ENCODE results near the gene CUBN.

CUBN gene

GRCh38 chr10:17041626-17042520 lies 87.7 kb downstream of the CUBN start:
- no peak for DNase-seq (ENCODE audit: low read depth in 3 of 3)

GRCh38 chr10:17038627-17039026 lies 91.0 kb downstream of the CUBN start:
- DNase-seq (ENCODE audit: low read depth in 3 of 3): no peak

GRCh38 chr10:17037910-17038309 lies 91.7 kb downstream of the CUBN start:
- no peak for DNase-seq (ENCODE audit: low read depth in 3 of 3)

GRCh38 chr10:17035446-17035845 lies 94.2 kb downstream of the CUBN start:
- DNase-seq (ENCODE audit: low read depth in 3 of 3): no peak

- no peak for DNase-seq (ENCODE audit: low read depth in 3 of 3)
Observed at GRCh38 chr10:17033529-17034260, 95.9 kb downstream of the CUBN start.

- no peak for DNase-seq (ENCODE audit: low read depth in 3 of 3)
Observed at GRCh38 chr10:17031637-17032635, 97.7 kb downstream of the CUBN start.

GRCh38 chr10:17029581-17030271 lies 99.9 kb downstream of the CUBN start:
- DNase-seq (ENCODE audit: low read depth in 3 of 3): peak; percentile 70 to 75 (median 70)

- DNase-seq (ENCODE audit: low read depth in 3 of 3): no peak
Observed at GRCh38 chr10:17029239-17029580, 100.4 kb downstream of the CUBN start.

- no peak for DNase-seq (ENCODE audit: low read depth in 3 of 3)
Observed at GRCh38 chr10:17028798-17029197, 100.8 kb downstream of the CUBN start.

GRCh38 chr10:17026686-17027485 lies 102.7 kb downstream of the CUBN start:
- peak; percentile 47 to 67 (median 50) for DNase-seq (ENCODE audit: low read depth in 3 of 3)

- peak; percentile 64 to 76 (median 66) for DNase-seq (ENCODE audit: low read depth in 3 of 3)
Observed at GRCh38 chr10:17025444-17026295, 103.9 kb downstream of the CUBN start.

GRCh38 chr10:17024461-17024860 lies 105.2 kb downstream of the CUBN start:
- no peak for DNase-seq (ENCODE audit: low read depth in 3 of 3)

- DNase-seq (ENCODE audit: low read depth in 3 of 3): peak; percentile 53 to 69 (median 63)
Observed at GRCh38 chr10:17023386-17024298, 106.0 kb downstream of the CUBN start.

- DNase-seq (ENCODE audit: low read depth in 3 of 3): no peak
Observed at GRCh38 chr10:17022896-17023295, 106.7 kb downstream of the CUBN start.

- no peak for DNase-seq (ENCODE audit: low read depth in 3 of 3)
Observed at GRCh38 chr10:17022466-17022825, 107.2 kb downstream of the CUBN start.

GRCh38 chr10:17021656-17022465 lies 107.8 kb downstream of the CUBN start:
- DNase-seq (ENCODE audit: low read depth in 3 of 3): no peak

GRCh38 chr10:17019696-17020095 lies 109.9 kb downstream of the CUBN start:
- no peak for DNase-seq (ENCODE audit: low read depth in 3 of 3)

Data from stimulated activated CD4-positive, alpha-beta T cell treated with anti-CD3 and anti-CD28 coated beads, TNF-alpha, amount 100 ng/mL, for 48 hours (primary cell).